RWPE1 (cell line): ENCODE measurements around the gene RFTN1.

ENCODE experiments used
- CTCF ChIA-PET: fragments of 350-600 bp; sonication (Branson Sonifier 250); formaldehyde crosslinking; extraction: SDS; loops from one replicate; lab custom pipeline; 2021; lab: Yijun Ruan, JAX
- POLR2A ChIA-PET: fragments of 400-600 bp; formaldehyde crosslinking; extraction: SDS; loops from one replicate; lab custom pipeline; 2020; ENCODE audit warnings: antibody characterized with exemption; ENCODE audit not compliant: low non-redundant PET; lab: Yijun Ruan, JAX
- DNase-seq: peaks from one replicate; pipeline ENCODE4 v3.0.0; 2012; ENCODE audit warnings: low spot score
- H3K27ac ChIP-seq: fragments of 450-650 bp; 2 replicates; pipeline ENCODE4 v1.5.1; 2017
- CTCF ChIP-seq: fragments of 450-650 bp; conservative IDR thresholded peaks from 2 replicates; pipeline ENCODE4 v1.5.1; 2017; ENCODE audit warnings: low read depth, mild to moderate bottlenecking

Gene RFTN1

GRCh38 chr3:16441371-16441875 lies 72.1 kb downstream of the RFTN1 start:
- no peak for DNase-seq
- POLR2A ChIA-PET, result no interaction called here
- CTCF ChIA-PET, result no interaction called here
- H3K27ac ChIP-seq, result no peak overlapping the region
- TF ChIP-seq CTCF, result no peak

- DNase-seq, result no peak
- ChIA-PET POLR2A (no interaction called here), CTCF (no interaction called here)
- no peak for TF ChIP-seq CTCF
- H3K27ac ChIP-seq, result no peak overlapping the region
These were observed 73.4 kb downstream of the RFTN1 start for GRCh38 chr3:16439848-16440708.

GRCh38 chr3:16439163-16439847 lies 74.2 kb downstream of the RFTN1 start:
- H3K27ac ChIP-seq, result no peak overlapping the region
- no peak for TF ChIP-seq CTCF
- no peak for DNase-seq
- ChIA-PET POLR2A (no interaction called here), CTCF (interaction anchor here (0.9 kb wide), 1 partner anchor 64 kb away, joined by 3 read pairs; no protein-coding TSS in a partner anchor)

GRCh38 chr3:16437640-16438039 lies 75.9 kb downstream of the RFTN1 start:
- no peak for TF ChIP-seq CTCF
- no peak overlapping the region for H3K27ac ChIP-seq
- no peak for DNase-seq
- POLR2A ChIA-PET, result no interaction called here
- CTCF ChIA-PET, result no interaction called here

GRCh38 chr3:16433701-16434151 lies 79.8 kb downstream of the RFTN1 start:
- ChIA-PET POLR2A (no interaction called here), CTCF (no interaction called here)
- no peak for DNase-seq
- no peak overlapping the region for H3K27ac ChIP-seq
- no peak for TF ChIP-seq CTCF

- no peak overlapping the region for H3K27ac ChIP-seq
- no peak for DNase-seq
- POLR2A ChIA-PET, result no interaction called here
- no peak for TF ChIP-seq CTCF
- CTCF ChIA-PET, result no interaction called here
These were observed 80.8 kb downstream of the RFTN1 start for GRCh38 chr3:16432714-16433113.
